MM.1S (cell line): Measurements from ENCODE around the gene SLC16A12.

ENCODE experiments used
- CTCF ChIP-seq: fragments of 300-600 bp; sonication (generic); IDR thresholded peaks from 2 replicates; pipeline ENCODE4 v1.5.1; 2016; ENCODE audit warnings: antibody characterized with exemption, low read length, mixed read lengths
- EZH2 ChIP-seq: fragments of 300-600 bp; sonication (generic); optimal IDR thresholded peaks from 2 replicates; pipeline ENCODE3; 2017; ENCODE audit warnings: low read depth, mild to moderate bottlenecking, antibody characterized with exemption, low read length, mixed read lengths
- EZH2phosphoT487 ChIP-seq: fragments of 300-600 bp; sonication (generic); IDR thresholded peaks from 2 replicates; pipeline ENCODE4 v1.6.1; 2018; ENCODE audit warnings: antibody characterized with exemption, low read length

DNA sequence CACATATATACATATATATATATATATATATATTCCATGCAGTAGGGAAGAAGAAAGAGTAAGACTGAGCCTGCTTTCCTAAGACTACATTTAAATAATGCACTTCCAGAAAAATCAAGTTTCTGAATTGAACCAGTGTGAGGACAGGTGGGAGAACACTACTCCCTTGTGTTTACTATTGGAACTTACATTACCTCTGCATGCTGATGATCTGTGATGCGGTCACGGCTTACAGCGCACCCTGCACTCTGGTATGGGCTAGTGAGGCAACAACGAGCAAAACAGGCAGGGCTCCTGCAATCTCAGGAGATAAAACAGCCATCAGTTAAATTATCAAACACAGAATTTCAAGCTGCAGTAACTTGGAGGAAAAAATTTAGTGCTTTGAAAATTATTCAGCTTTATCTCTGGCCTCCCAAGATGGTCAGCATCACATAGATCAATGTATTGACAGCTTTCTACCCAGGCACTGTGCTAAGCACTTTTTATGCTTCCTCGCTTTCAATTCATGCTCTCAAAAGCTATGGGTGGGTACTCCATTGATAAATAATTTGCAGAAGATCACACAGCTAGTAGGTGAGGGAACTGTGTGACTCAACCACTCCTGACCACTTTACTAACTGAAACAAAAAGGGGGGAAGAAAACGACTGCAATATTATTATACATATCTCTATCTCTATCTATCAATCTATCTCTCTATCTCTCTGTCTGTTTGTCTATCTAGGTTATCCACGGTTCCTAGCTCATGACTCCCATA is 20.5 kb upstream of the SLC16A12 start:
- TF ChIP-seq CTCF: no peak
- no peak for TF ChIP-seq EZH2
- TF ChIP-seq EZH2phosphoT487: no peak
